GM15510 (cell line): ENCODE data around the gene BTBD10.

Source experiments
- POLR2A ChIP-seq: IDR thresholded peaks from 3 replicates; pipeline ENCODE4 v1.6.1; 2011; ENCODE audit warnings: borderline replicate concordance; ENCODE audit not compliant: insufficient read length; ENCODE audit errors: extremely low read depth

Gene BTBD10

GRCh38 chr11:13462311-13462900 lies 616 bp downstream of the BTBD10 start:
- no peak for TF ChIP-seq POLR2A

GRCh38 chr11:13461291-13461690 lies 1.7 kb downstream of the BTBD10 start:
- no peak for TF ChIP-seq POLR2A

GRCh38 chr11:13450832-13451397 lies 12.1 kb downstream of the BTBD10 start:
- no peak for TF ChIP-seq POLR2A

GRCh38 chr11:13449522-13449921 lies 13.5 kb downstream of the BTBD10 start:
- TF ChIP-seq POLR2A = no peak

GRCh38 chr11:13448876-13449275 lies 14.1 kb downstream of the BTBD10 start:
- TF ChIP-seq POLR2A = no peak

- no peak for TF ChIP-seq POLR2A
Measured at GRCh38 chr11:13446444-13446843, 16.6 kb downstream of the BTBD10 start.

- TF ChIP-seq POLR2A = no peak
Measured at GRCh38 chr11:13445588-13445987, 17.4 kb downstream of the BTBD10 start.

GRCh38 chr11:13440100-13440855 lies 22.7 kb downstream of the BTBD10 start:
- TF ChIP-seq POLR2A = no peak

- TF ChIP-seq POLR2A = no peak
Measured at GRCh38 chr11:13438291-13438690, 24.7 kb downstream of the BTBD10 start.

- TF ChIP-seq POLR2A = no peak
Measured at GRCh38 chr11:13434247-13435205, 28.5 kb downstream of the BTBD10 start.

- TF ChIP-seq POLR2A = no peak
Measured at GRCh38 chr11:13433437-13433836, 29.6 kb downstream of the BTBD10 start.

GRCh38 chr11:13429836-13430235 lies 33.2 kb downstream of the BTBD10 start:
- TF ChIP-seq POLR2A = no peak

- TF ChIP-seq POLR2A = no peak
Measured at GRCh38 chr11:13429288-13429687, 33.7 kb downstream of the BTBD10 start.

GRCh38 chr11:13427440-13427839 lies 35.6 kb downstream of the BTBD10 start:
- TF ChIP-seq POLR2A = no peak

- no peak for TF ChIP-seq POLR2A
Measured at GRCh38 chr11:13423372-13423771, 39.6 kb downstream of the BTBD10 start.
